ENCODE results near the gene ABHD10.

ABHD10 gene

GRCh38 chr3:111972891-111973290, 5.9 kb upstream of the ABHD10 start:
- no peak for DNase-seq (ENCODE audit: low spot score in 2 of 2)
- Mint-ChIP-seq H3K4me1 (no peaks in the 10 kb centered on the region), H3K27me3 (peaks cover 3% of the 10 kb centered on the region), H3K4me3 (no peak overlapping the region), H3K36me3 (no peaks in the 10 kb centered on the region), H3K27ac (no peak overlapping the region), H3K9me3 (no peaks in the 10 kb centered on the region)
- ATAC-seq (ENCODE audit: low read depth), result no peak

- no peak for DNase-seq (ENCODE audit: low spot score in 2 of 2)
- H3K4me3 Mint-ChIP-seq, result no peak overlapping the region
Observed at GRCh38 chr3:111975131-111975530, 3.7 kb upstream of the ABHD10 start.

GRCh38 chr3:111976254-111976653, 2.6 kb upstream of the ABHD10 start:
- Mint-ChIP-seq H3K9me3 (no peaks in the 10 kb centered on the region), H3K4me1 (peaks cover 8% of the 10 kb centered on the region), H3K27ac (no peak overlapping the region)

More at GRCh38 chr3:111975131-111975530, 3.7 kb upstream of the ABHD10 start:
- Mint-ChIP-seq H3K4me1 (peaks cover 5% of the 10 kb centered on the region), H3K27me3 (peaks cover 3% of the 10 kb centered on the region), H3K27ac (no peak overlapping the region), H3K36me3 (no peaks in the 10 kb centered on the region), H3K9me3 (no peaks in the 10 kb centered on the region)
- ATAC-seq (ENCODE audit: low read depth), result no peak

GRCh38 chr3:111979434-111980038, 710 bp downstream of the ABHD10 start:
- peak in 1 of 2 donors; percentile 29 for DNase-seq (ENCODE audit: low spot score in 2 of 2)
- Mint-ChIP-seq H3K36me3 (peaks cover 3% of the 10 kb centered on the region), H3K4me3 (peak overlapping the region; percentile 93), H3K27me3 (peaks cover 3% of the 10 kb centered on the region), H3K27ac (peak overlapping the region; percentile 86), H3K4me1 (peaks cover 14% of the 10 kb centered on the region), H3K9me3 (no peaks in the 10 kb centered on the region)
- peak; percentile 66 for ATAC-seq (ENCODE audit: low read depth)

More at GRCh38 chr3:111976254-111976653, 2.6 kb upstream of the ABHD10 start:
- no peak for ATAC-seq (ENCODE audit: low read depth)
- Mint-ChIP-seq H3K27me3 (peaks cover 3% of the 10 kb centered on the region), H3K36me3 (no peaks in the 10 kb centered on the region), H3K4me3 (no peak overlapping the region)
- no peak for DNase-seq (ENCODE audit: low spot score in 2 of 2)

GRCh38 chr3:111980716-111981456, 2.1 kb downstream of the ABHD10 start:
- Mint-ChIP-seq H3K36me3 (peaks cover 13% of the 10 kb centered on the region), H3K4me1 (peaks cover 23% of the 10 kb centered on the region), H3K27ac (no peak overlapping the region), H3K27me3 (peaks cover 3% of the 10 kb centered on the region), H3K4me3 (peak overlapping the region; percentile 34), H3K9me3 (no peaks in the 10 kb centered on the region)
- ATAC-seq (ENCODE audit: low read depth), result no peak
- DNase-seq (ENCODE audit: low spot score in 2 of 2), result no peak

GRCh38 chr3:111981457-111981763, 2.6 kb downstream of the ABHD10 start:
- Mint-ChIP-seq H3K9me3 (no peaks in the 10 kb centered on the region), H3K27ac (no peak overlapping the region), H3K36me3 (peaks cover 13% of the 10 kb centered on the region), H3K4me3 (no peak overlapping the region), H3K27me3 (peaks cover 3% of the 10 kb centered on the region), H3K4me1 (peaks cover 23% of the 10 kb centered on the region)
- ATAC-seq (ENCODE audit: low read depth) (no peak), DNase-seq (ENCODE audit: low spot score in 2 of 2) (no peak)

- H3K36me3 Mint-ChIP-seq, result peaks cover 26% of the 10 kb centered on the region
- no peaks in the 10 kb centered on the region for H3K9me3 Mint-ChIP-seq
- DNase-seq (ENCODE audit: low spot score in 2 of 2), result no peak
- ATAC-seq (ENCODE audit: low read depth), result no peak
- H3K27me3 Mint-ChIP-seq, result no peaks in the 10 kb centered on the region
- H3K4me1 Mint-ChIP-seq, result peaks cover 26% of the 10 kb centered on the region
- no peak overlapping the region for H3K4me3 Mint-ChIP-seq
- H3K27ac Mint-ChIP-seq, result peak overlapping the region; percentile 59
Observed at GRCh38 chr3:111984636-111985298, 5.9 kb downstream of the ABHD10 start.

GRCh38 chr3:111986800-111987199, 8.0 kb downstream of the ABHD10 start:
- H3K4me3 Mint-ChIP-seq, result no peak overlapping the region
- peaks cover 31% of the 10 kb centered on the region for H3K36me3 Mint-ChIP-seq
- no peak overlapping the region for H3K27ac Mint-ChIP-seq
- H3K27me3 Mint-ChIP-seq, result no peaks in the 10 kb centered on the region
- ATAC-seq (ENCODE audit: low read depth) (no peak), DNase-seq (ENCODE audit: low spot score in 2 of 2) (no peak)
- H3K4me1 Mint-ChIP-seq, result peaks cover 23% of the 10 kb centered on the region
- H3K9me3 Mint-ChIP-seq, result no peaks in the 10 kb centered on the region

- H3K27me3 Mint-ChIP-seq, result no peaks in the 10 kb centered on the region
- H3K4me3 Mint-ChIP-seq, result no peak overlapping the region
- ATAC-seq (ENCODE audit: low read depth) (peak; percentile 79), DNase-seq (ENCODE audit: low spot score in 2 of 2) (peak in 1 of 2 donors; percentile 19)
- no peak overlapping the region for H3K27ac Mint-ChIP-seq
- H3K36me3 Mint-ChIP-seq, result peaks cover 37% of the 10 kb centered on the region
- no peaks in the 10 kb centered on the region for H3K9me3 Mint-ChIP-seq
- H3K4me1 Mint-ChIP-seq, result peaks cover 19% of the 10 kb centered on the region
Observed at GRCh38 chr3:111989061-111989678, 10.3 kb downstream of the ABHD10 start.

- H3K27ac Mint-ChIP-seq, result no peak overlapping the region
- no peaks in the 10 kb centered on the region for H3K9me3 Mint-ChIP-seq
- no peak overlapping the region for H3K4me3 Mint-ChIP-seq
- H3K27me3 Mint-ChIP-seq, result no peaks in the 10 kb centered on the region
- H3K4me1 Mint-ChIP-seq, result peaks cover 6% of the 10 kb centered on the region
- no peak for DNase-seq (ENCODE audit: low spot score in 2 of 2)
- H3K36me3 Mint-ChIP-seq, result peaks cover 23% of the 10 kb centered on the region
- ATAC-seq (ENCODE audit: low read depth), result no peak
Observed at GRCh38 chr3:111993038-111993437, 14.2 kb downstream of the ABHD10 start.

GRCh38 chr3:111998636-111999483, 20.0 kb downstream of the ABHD10 start, which contains the start of gene TAGLN3:
Gene TAGLN3, plus strand, starts transcription at chr3:111998922. Its CDS starts 501 bp downstream, at chr3:111999423.
- Mint-ChIP-seq H3K27me3 (peaks cover 2% of the 10 kb centered on the region), H3K27ac (no peak within 1 kb of the TSS), H3K4me3 (peak within 1 kb of the TSS; percentile 84), H3K4me1 (peaks cover 13% of the 10 kb centered on the region), H3K36me3 (peaks cover 6% of the 10 kb centered on the region), H3K9me3 (no peaks in the 10 kb centered on the region)
- ATAC-seq (ENCODE audit: low read depth) (peak; percentile 65), DNase-seq (ENCODE audit: low spot score in 2 of 2) (no peak)

GRCh38 chr3:111999484-112000324, 20.9 kb downstream of the ABHD10 start:
- peaks cover 6% of the 10 kb centered on the region for H3K36me3 Mint-ChIP-seq
- H3K27ac Mint-ChIP-seq, result no peak overlapping the region
- peaks cover 13% of the 10 kb centered on the region for H3K4me1 Mint-ChIP-seq
- peaks cover 2% of the 10 kb centered on the region for H3K27me3 Mint-ChIP-seq
- DNase-seq (ENCODE audit: low spot score in 2 of 2) (no peak), ATAC-seq (ENCODE audit: low read depth) (no peak)
- H3K4me3 Mint-ChIP-seq, result peak overlapping the region; percentile 84
- H3K9me3 Mint-ChIP-seq, result no peaks in the 10 kb centered on the region

- Mint-ChIP-seq H3K4me1 (peaks cover 15% of the 10 kb centered on the region), H3K9me3 (no peaks in the 10 kb centered on the region)
Observed at GRCh38 chr3:112000367-112000771, 21.5 kb downstream of the ABHD10 start.

More at GRCh38 chr3:112000367-112000771, 21.5 kb downstream of the ABHD10 start:
- ATAC-seq (ENCODE audit: low read depth) (no peak), DNase-seq (ENCODE audit: low spot score in 2 of 2) (no peak)
- peaks cover 1% of the 10 kb centered on the region for H3K36me3 Mint-ChIP-seq
- H3K4me3 Mint-ChIP-seq, result no peak overlapping the region
- no peak overlapping the region for H3K27ac Mint-ChIP-seq
- peaks cover 2% of the 10 kb centered on the region for H3K27me3 Mint-ChIP-seq

Measured in memory B cell (primary cell).